Liver (tissue), 9 donors: ENCODE results near the gene PRDM5. TPM values are rescaled to one million over a fixed set of nuclear protein-coding genes. Genes with fewer than 3 reads are reported as not detected.

Experiments
- DNase-seq: peaks from one replicate; pipeline ENCODE4 v3.0.0-alpha.2; 2017; ENCODE audit warnings: low spot score
- H3K27ac ChIP-seq, 2 donors: one replicate each; pipeline ENCODE4 v1.7.0; 2013; ENCODE audit warnings: inconsistent platforms in 2 of 2, low read length in 2 of 2, control low read depth in 1 of 2, low read depth in 1 of 2, mild to moderate bottlenecking in 1 of 2
- H3K27me3 ChIP-seq, 4 donors: one replicate each; pipeline versions ENCODE4 v1.6.1 to v1.7.0; 2013; ENCODE audit warnings: low read length in 3 of 4, inconsistent platforms in 1 of 4, mild to moderate bottlenecking in 1 of 4, moderate library complexity in 1 of 4; ENCODE audit not compliant: control insufficient read depth in 4 of 4, insufficient read depth in 4 of 4
- H3K36me3 ChIP-seq, 4 donors: one replicate each; pipeline versions ENCODE4 v1.6.1 to v1.7.0; 2013; ENCODE audit warnings: low read length in 3 of 4, mild to moderate bottlenecking in 3 of 4, low read depth in 1 of 4, moderate library complexity in 1 of 4; ENCODE audit not compliant: control insufficient read depth in 4 of 4, insufficient read depth in 3 of 4
- H3K4me1 ChIP-seq, 4 donors: one replicate each; pipeline versions ENCODE4 v1.6.1 to v1.7.0; 2013; ENCODE audit warnings: low read length in 3 of 4, mild to moderate bottlenecking in 3 of 4, moderate library complexity in 1 of 4; ENCODE audit not compliant: control insufficient read depth in 4 of 4, insufficient read depth in 4 of 4
- H3K4me3 ChIP-seq, 3 donors: one replicate each; pipeline versions ENCODE4 v1.6.1 to v1.7.0; 2013; ENCODE audit warnings: low read length in 3 of 3, control low read depth in 1 of 3, low read depth in 1 of 3, mild to moderate bottlenecking in 1 of 3
- H3K9ac ChIP-seq, 2 donors: one replicate each; pipeline ENCODE4 v1.7.0; 2013; ENCODE audit warnings: low read length in 2 of 2, mild to moderate bottlenecking in 2 of 2, moderate library complexity in 2 of 2, control low read depth in 1 of 2, low read depth in 1 of 2
- H3K9me3 ChIP-seq, 4 donors: one replicate each; pipeline versions ENCODE4 v1.6.1 to v1.7.0; 2013; ENCODE audit warnings: low read length in 3 of 4; ENCODE audit not compliant: control insufficient read depth in 4 of 4
- EGR1 ChIP-seq, 2 donors: IDR thresholded peaks; 2 replicates each; pipeline ENCODE4 v1.6.1; 2016 to 2018; ENCODE audit warnings: antibody characterized with exemption in 2 of 2, low read depth in 2 of 2
- FOXA1 ChIP-seq: IDR thresholded peaks from 2 replicates; pipeline ENCODE4 v1.6.1; 2016; ENCODE audit warnings: antibody characterized with exemption
- GABPA ChIP-seq, 2 donors: IDR thresholded peaks in 1 of 2; conservative IDR thresholded peaks in 1 of 2; 2 replicates each; pipeline ENCODE4 v1.6.1; 2016; ENCODE audit warnings: antibody characterized with exemption in 2 of 2, mild to moderate bottlenecking in 1 of 2, moderate library complexity in 1 of 2
- HNF4A ChIP-seq, 2 donors: conservative IDR thresholded peaks; 2 replicates each; pipeline ENCODE4 v1.6.1; 2016; ENCODE audit warnings: antibody characterized with exemption in 2 of 2, mild to moderate bottlenecking in 2 of 2
- HNF4G ChIP-seq: IDR thresholded peaks from 2 replicates; pipeline ENCODE4 v1.6.1; 2016; ENCODE audit warnings: antibody characterized with exemption
- MAX ChIP-seq: IDR thresholded peaks from 2 replicates; pipeline ENCODE4 v1.6.1; 2016; ENCODE audit warnings: antibody characterized with exemption
- RAD21 ChIP-seq, 2 donors: IDR thresholded peaks; 2 replicates each; pipeline ENCODE4 v1.6.1; 2016; ENCODE audit warnings: antibody characterized with exemption in 2 of 2, mild to moderate bottlenecking in 2 of 2
- SP1 ChIP-seq: IDR thresholded peaks from 2 replicates; pipeline ENCODE4 v1.6.1; 2018; ENCODE audit warnings: antibody characterized with exemption, mild to moderate bottlenecking
- YY1 ChIP-seq: IDR thresholded peaks from 2 replicates; pipeline ENCODE4 v1.6.1; 2016; ENCODE audit warnings: antibody characterized with exemption, mild to moderate bottlenecking
- WGBS: extraction: QIAGEN DNeasy Blood & Tissue Kit; methylation state at CpG from one replicate; pipeline ENCODE4 v1.1.7; 2013; 5-methylcytosine and 5-hydroxymethylcytosine counted together
- polyA plus RNA-seq, 2 donors: library from polyadenylated mRNA; stranded (reverse) in 1 of 2; unstranded in 1 of 2; fragments of 200-250 nt in 1 of 2; fragments of >200 nt in 1 of 2; fragmentation: Nextera tagmentation in 1 of 2; extraction: Ambion mirVana in 1 of 2; gene quantifications; one replicate each; pipeline versions ENCODE4 v1.2.1 to v1.2.3, GENCODE V29; 2013 to 2015
- total RNA-seq, 2 donors: library from RNA; depleted of rRNA; stranded (reverse); fragments of >200 nt; gene quantifications; one replicate each; pipeline ENCODE4 v1.2.3, GENCODE V29; 2014
- TF ChIP-seq, protein P1 (sequence below): fragments of 150-350 bp; IDR thresholded peaks from 2 replicates; pipeline ENCODE4 v1.5.1; 2017; ENCODE audit warnings: improper control_type of control experiment, low read depth, low read length; ENCODE audit not compliant: missing input control
- TF ChIP-seq, protein P2 (sequence below): IDR thresholded peaks from 2 replicates; pipeline ENCODE4 v1.6.1; 2016; ENCODE audit warnings: antibody characterized with exemption, mild to moderate bottlenecking
- donor health status: healthy.
- donor health status: healthy.
- donor health status: healthy.
- donor health status: healthy.
- donor health status: healthy.

PRDM5 gene
- total and polyA plus RNA-seq, 4 donors: 0.17 to 4.0 (median 1.1) TPM

DNA sequence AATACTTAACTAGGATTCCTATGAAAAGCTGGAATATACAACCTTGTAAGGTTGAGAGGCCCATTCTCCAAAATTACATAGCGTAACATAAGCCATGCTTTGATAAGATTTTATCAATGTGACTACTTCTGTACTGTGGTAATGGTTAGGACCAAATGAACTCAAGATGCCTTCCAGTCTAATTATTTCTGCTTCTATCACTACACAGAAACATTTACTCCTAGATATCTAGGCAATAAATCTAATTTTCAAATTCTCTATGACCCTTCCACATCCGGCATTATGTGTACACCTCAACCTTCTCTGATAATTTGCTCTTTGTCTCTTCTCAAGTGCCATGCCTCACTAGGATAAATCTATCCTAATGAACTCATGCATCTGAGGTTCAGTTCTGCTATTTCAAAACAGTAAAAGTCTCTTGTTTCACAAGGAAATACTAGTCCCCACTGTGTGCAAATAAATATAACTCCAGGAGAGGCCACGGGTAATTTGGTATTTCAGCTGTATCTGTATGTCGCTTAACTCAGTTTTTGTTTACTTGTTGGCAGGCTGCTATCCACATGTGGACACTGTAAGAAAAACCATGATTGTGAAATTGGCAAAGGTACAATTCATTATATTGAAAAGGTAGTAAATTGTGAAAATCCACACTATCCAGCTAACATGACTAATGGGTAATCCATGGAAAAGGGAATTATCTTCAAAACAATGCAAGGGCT lies 93.3 kb downstream of the PRDM5 start:
- H3K9me3 ChIP-seq: peaks cover 0 to 6% (median under 1%) of the 10 kb centered on the region in 4 donors
- H3K36me3 ChIP-seq: no peaks in the 10 kb centered on the region
- H3K27me3 ChIP-seq: peaks cover 0 to 2% (median 0%) of the 10 kb centered on the region in 4 donors
- DNase-seq: no peak
- WGBS: 36% methylated on average over 4 of the region's 4 CpGs
- no peak for TF ChIP-seq YY1
- TF ChIP-seq, protein P1, sequence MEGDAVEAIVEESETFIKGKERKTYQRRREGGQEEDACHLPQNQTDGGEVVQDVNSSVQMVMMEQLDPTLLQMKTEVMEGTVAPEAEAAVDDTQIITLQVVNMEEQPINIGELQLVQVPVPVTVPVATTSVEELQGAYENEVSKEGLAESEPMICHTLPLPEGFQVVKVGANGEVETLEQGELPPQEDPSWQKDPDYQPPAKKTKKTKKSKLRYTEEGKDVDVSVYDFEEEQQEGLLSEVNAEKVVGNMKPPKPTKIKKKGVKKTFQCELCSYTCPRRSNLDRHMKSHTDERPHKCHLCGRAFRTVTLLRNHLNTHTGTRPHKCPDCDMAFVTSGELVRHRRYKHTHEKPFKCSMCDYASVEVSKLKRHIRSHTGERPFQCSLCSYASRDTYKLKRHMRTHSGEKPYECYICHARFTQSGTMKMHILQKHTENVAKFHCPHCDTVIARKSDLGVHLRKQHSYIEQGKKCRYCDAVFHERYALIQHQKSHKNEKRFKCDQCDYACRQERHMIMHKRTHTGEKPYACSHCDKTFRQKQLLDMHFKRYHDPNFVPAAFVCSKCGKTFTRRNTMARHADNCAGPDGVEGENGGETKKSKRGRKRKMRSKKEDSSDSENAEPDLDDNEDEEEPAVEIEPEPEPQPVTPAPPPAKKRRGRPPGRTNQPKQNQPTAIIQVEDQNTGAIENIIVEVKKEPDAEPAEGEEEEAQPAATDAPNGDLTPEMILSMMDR: no peak
- no peak for TF ChIP-seq HNF4G
- no peak for TF ChIP-seq MAX
- no peak for TF ChIP-seq FOXA1
- TF ChIP-seq GABPA (IDR thresholded peaks at IDR 0.05 in 1 of 2, conservative IDR thresholded peaks at IDR 0.05 in 1 of 2): no peak
- no peak for TF ChIP-seq SP1
- no peak for TF ChIP-seq RAD21 (IDR thresholded peaks at IDR 0.05)
- TF ChIP-seq, protein P2, sequence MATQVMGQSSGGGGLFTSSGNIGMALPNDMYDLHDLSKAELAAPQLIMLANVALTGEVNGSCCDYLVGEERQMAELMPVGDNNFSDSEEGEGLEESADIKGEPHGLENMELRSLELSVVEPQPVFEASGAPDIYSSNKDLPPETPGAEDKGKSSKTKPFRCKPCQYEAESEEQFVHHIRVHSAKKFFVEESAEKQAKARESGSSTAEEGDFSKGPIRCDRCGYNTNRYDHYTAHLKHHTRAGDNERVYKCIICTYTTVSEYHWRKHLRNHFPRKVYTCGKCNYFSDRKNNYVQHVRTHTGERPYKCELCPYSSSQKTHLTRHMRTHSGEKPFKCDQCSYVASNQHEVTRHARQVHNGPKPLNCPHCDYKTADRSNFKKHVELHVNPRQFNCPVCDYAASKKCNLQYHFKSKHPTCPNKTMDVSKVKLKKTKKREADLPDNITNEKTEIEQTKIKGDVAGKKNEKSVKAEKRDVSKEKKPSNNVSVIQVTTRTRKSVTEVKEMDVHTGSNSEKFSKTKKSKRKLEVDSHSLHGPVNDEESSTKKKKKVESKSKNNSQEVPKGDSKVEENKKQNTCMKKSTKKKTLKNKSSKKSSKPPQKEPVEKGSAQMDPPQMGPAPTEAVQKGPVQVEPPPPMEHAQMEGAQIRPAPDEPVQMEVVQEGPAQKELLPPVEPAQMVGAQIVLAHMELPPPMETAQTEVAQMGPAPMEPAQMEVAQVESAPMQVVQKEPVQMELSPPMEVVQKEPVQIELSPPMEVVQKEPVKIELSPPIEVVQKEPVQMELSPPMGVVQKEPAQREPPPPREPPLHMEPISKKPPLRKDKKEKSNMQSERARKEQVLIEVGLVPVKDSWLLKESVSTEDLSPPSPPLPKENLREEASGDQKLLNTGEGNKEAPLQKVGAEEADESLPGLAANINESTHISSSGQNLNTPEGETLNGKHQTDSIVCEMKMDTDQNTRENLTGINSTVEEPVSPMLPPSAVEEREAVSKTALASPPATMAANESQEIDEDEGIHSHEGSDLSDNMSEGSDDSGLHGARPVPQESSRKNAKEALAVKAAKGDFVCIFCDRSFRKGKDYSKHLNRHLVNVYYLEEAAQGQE: no peak
- TF ChIP-seq EGR1 (IDR thresholded peaks at IDR 0.05; ENCODE audit: low read depth in 2 of 2): no peak
- H3K4me3 ChIP-seq: no peak overlapping the region
- no peaks in the 10 kb centered on the region for H3K4me1 ChIP-seq
- H3K27ac ChIP-seq: no peak overlapping the region
- no peak overlapping the region for H3K9ac ChIP-seq

GRCh38 chr4:120826853-120827252 lies 95.7 kb downstream of the PRDM5 start:
- no peak for DNase-seq
- Histone ChIP-seq H3K4me1 (no peaks in the 10 kb centered on the region), H3K9me3 (no peaks in the 10 kb centered on the region), H3K4me3 (no peak overlapping the region), H3K9ac (no peak overlapping the region), H3K27ac (no peak overlapping the region), H3K36me3 (no peaks in the 10 kb centered on the region), H3K27me3 (peaks cover 0 to 2% (median 0%) of the 10 kb centered on the region in 4 donors)
- 91% methylated on average over 6 of the region's 6 CpGs for WGBS
- TF ChIP-seq GABPA (IDR thresholded peaks at IDR 0.05 in 1 of 2, conservative IDR thresholded peaks at IDR 0.05 in 1 of 2): no peak

DNA sequence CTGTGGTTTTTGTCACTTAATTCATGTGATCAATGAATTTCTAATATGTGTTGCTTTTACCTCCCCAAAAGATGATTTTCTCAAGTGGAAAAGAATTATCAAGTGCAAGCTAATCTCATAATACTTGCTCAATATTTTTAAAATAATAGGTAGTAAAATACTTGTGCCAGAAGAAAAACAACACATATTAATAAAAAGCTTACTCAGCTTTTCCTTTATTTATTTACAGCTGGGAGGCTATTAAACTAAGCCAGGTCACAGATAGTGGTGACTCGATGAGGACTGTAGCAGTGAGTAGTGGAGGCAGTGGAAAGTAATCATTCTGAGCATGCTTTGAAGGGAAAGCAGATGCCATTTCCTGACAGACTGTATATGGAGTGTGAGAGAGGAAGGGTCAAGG lies 96.1 kb downstream of the PRDM5 start:
- no peaks in the 10 kb centered on the region for H3K4me1 ChIP-seq
- 69% methylated on average over 1 of the region's 1 CpG for WGBS
- H3K9me3 ChIP-seq: no peaks in the 10 kb centered on the region
- DNase-seq: no peak
- no peak overlapping the region for H3K9ac ChIP-seq
- no peaks in the 10 kb centered on the region for H3K36me3 ChIP-seq
- TF ChIP-seq HNF4G (no peak), GABPA (IDR thresholded peaks at IDR 0.05 in 1 of 2, conservative IDR thresholded peaks at IDR 0.05 in 1 of 2) (no peak), FOXA1 (no peak), HNF4A (conservative IDR thresholded peaks at IDR 0.05) (no peak), RAD21 (IDR thresholded peaks at IDR 0.05) (no peak)
- no peak overlapping the region for H3K4me3 ChIP-seq
- H3K27ac ChIP-seq: no peak overlapping the region
- peaks cover 0 to 2% (median 0%) of the 10 kb centered on the region in 4 donors for H3K27me3 ChIP-seq
